K562 (cell line): ENCODE data around the gene GNB2. TPM values are rescaled to one million over a fixed set of nuclear protein-coding genes. Genes with fewer than 3 reads are reported as not detected.

Source experiments
- ATAC-seq: fragments of 200-7000 bp; cut with Tn5 transposase; 3 replicates; pipeline ENCODE4 v1.9.1; 2020; ENCODE audit warnings: moderate library complexity
- BruUV-seq: library from RNA; stranded (reverse); fragments of 400-500 nt; replicated peaks from 2 replicates; lab custom pipeline; 2021; lab: Mats Ljungman, UMichigan
- CTCF ChIA-PET: fragments of 300-600 bp; formaldehyde crosslinking; extraction: SDS; loops from one replicate; lab custom pipeline; 2021; ENCODE audit warnings: low intra/inter-chr PET ratio; lab: Yijun Ruan, JAX
- POLR2A ChIA-PET: fragments of 300-600, 350-650 bp; sonication (Branson Sonifier 250); formaldehyde crosslinking; extraction: SDS; loops from one replicate; lab custom pipeline; 2021; ENCODE audit warnings: antibody characterized with exemption, inconsistent platforms; lab: Yijun Ruan, JAX
- DNase-seq, 4 experiments: peaks; one replicate each; pipeline versions ENCODE4 v3.0.0 to v3.0.0-alpha.2; 2011 to 2018; ENCODE audit warnings: low spot score in 3 of 4, mixed read lengths in 3 of 4; ENCODE audit errors: extremely low read depth in 1 of 4
- FAIRE-seq: peaks from 2 replicates; lab custom pipeline; 2011; peaks lifted over from hg19 to GRCh38; lab: Jason Lieb, UNC
- H2AFZ ChIP-seq: 2 replicates; pipeline ENCODE4 v1.6.0; 2011; ENCODE audit warnings: low read depth, low read length, control low read depth, inconsistent platforms
- H3K27ac ChIP-seq: fragments of 200-600 bp; 3 replicates; pipeline ENCODE4 v1.8.0; 2011; ENCODE audit warnings: low read depth, mild to moderate bottlenecking, control low read depth, inconsistent platforms, low read length, moderate library complexity, mixed read lengths; ENCODE audit errors: extremely low read depth
- H3K27me3 ChIP-seq, 2 experiments: fragments of 300-600 bp in 1 of 2; 2 replicates in 1 of 2; 3 replicates in 1 of 2; pipeline versions ENCODE4 v1.6.0 to v1.8.0; 2011; ENCODE audit warnings: inconsistent platforms in 2 of 2, low read length in 2 of 2, mild to moderate bottlenecking in 1 of 2, mixed read lengths in 1 of 2, moderate library complexity in 1 of 2; ENCODE audit not compliant: control insufficient read depth in 2 of 2, insufficient read depth in 2 of 2
- H3K36me3 ChIP-seq: fragments of 300-600 bp; 3 replicates; pipeline ENCODE4 v1.8.0; 2011; ENCODE audit warnings: mild to moderate bottlenecking, low read length, inconsistent platforms; ENCODE audit not compliant: control insufficient read depth, insufficient read depth
- H3K4me1 ChIP-seq, 2 experiments: fragments of 200-600 bp in 1 of 2; replicated peaks in 1 of 2; 2 replicates in 1 of 2; 3 replicates in 1 of 2; pipeline versions ENCODE4 v1.5.1 to v1.8.0; 2011; ENCODE audit warnings: inconsistent platforms in 2 of 2, low read length in 2 of 2, mild to moderate bottlenecking in 1 of 2, mixed read lengths in 1 of 2, moderate library complexity in 1 of 2; ENCODE audit not compliant: control insufficient read depth in 2 of 2, insufficient read depth in 2 of 2
- H3K4me2 ChIP-seq: 2 replicates; pipeline ENCODE4 v1.6.1; 2011; ENCODE audit warnings: low read length, control low read depth, inconsistent platforms, mixed read lengths; ENCODE audit not compliant: insufficient read depth
- H3K4me3 ChIP-seq: fragments of 200-600 bp; sonication (generic), shearing (Covaris generic); 2 replicates; pipeline ENCODE4 v1.5.1; 2016; ENCODE audit warnings: control low read depth, inconsistent platforms
- H3K79me2 ChIP-seq: fragments of 200-600 bp; 3 replicates; pipeline ENCODE4 v1.8.0; 2011; ENCODE audit warnings: low read length, inconsistent platforms; ENCODE audit not compliant: control insufficient read depth, insufficient read depth
- H3K9ac ChIP-seq, 2 experiments: 2 replicates each; pipeline versions ENCODE4 v1.6.0 to v1.6.1; 2011; ENCODE audit warnings: low read depth in 2 of 2, low read length in 2 of 2, control low read depth in 1 of 2, inconsistent platforms in 1 of 2, mild to moderate bottlenecking in 1 of 2, mixed read lengths in 1 of 2; ENCODE audit not compliant: insufficient read depth in 1 of 2
- H3K9me1 ChIP-seq: one replicate; pipeline ENCODE4 v1.6.0; 2011; ENCODE audit warnings: inconsistent platforms, mild to moderate bottlenecking, low read length, moderate library complexity; ENCODE audit not compliant: control insufficient read depth, insufficient read depth
- H3K9me3 ChIP-seq: replicated peaks from 2 replicates; pipeline ENCODE4 v1.5.1; 2011; ENCODE audit warnings: low read depth, low read length, inconsistent platforms; ENCODE audit not compliant: control insufficient read depth, insufficient read depth
- H4K20me1 ChIP-seq: replicated peaks from 2 replicates; pipeline ENCODE4 v1.6.1; 2011; ENCODE audit warnings: low read length, inconsistent platforms, mixed read lengths; ENCODE audit not compliant: control insufficient read depth, insufficient read depth
- DNMT1 ChIP-seq: fragments of 450-650 bp; IDR thresholded peaks from 2 replicates; pipeline ENCODE4 v1.6.1; 2016; ENCODE audit warnings: antibody characterized with exemption, mild to moderate bottlenecking
- E2F4 ChIP-seq: sonication (generic); formaldehyde crosslinking; IDR thresholded peaks from 2 replicates; pipeline ENCODE4 v1.8.0; 2022; ENCODE audit warnings: mild to moderate bottlenecking, low read depth, missing genetic modification reagents
- EP300 ChIP-seq: IDR thresholded peaks from 2 replicates; pipeline ENCODE4 v1.6.1; 2012; ENCODE audit warnings: low read length, improper control_type of control experiment
- ETS1 ChIP-seq: conservative IDR thresholded peaks from 2 replicates; pipeline ENCODE4 v1.6.1; 2011; ENCODE audit warnings: low read depth, mild to moderate bottlenecking, low read length; ENCODE audit not compliant: control insufficient read depth
- SIN3A ChIP-seq, 2 experiments: fragments of 150-350 bp in 1 of 2; IDR thresholded peaks; 2 replicates each; pipeline ENCODE4 v1.6.1; 2011 to 2016; ENCODE audit warnings: borderline replicate concordance in 2 of 2, low read depth in 2 of 2, low read length in 2 of 2, mild to moderate bottlenecking in 2 of 2, moderate library complexity in 2 of 2; ENCODE audit not compliant: control insufficient read depth in 1 of 2
- SRF ChIP-seq, 2 experiments: fragments of 250-450, 450-650 bp in 1 of 2; sonication (Bioruptor Pico) in 1 of 2; sonication (generic) in 1 of 2; formaldehyde crosslinking; IDR thresholded peaks; 2 replicates each; pipeline versions ENCODE4 v1.5.0 to v1.5.1; 2020 to 2022; ENCODE audit warnings: mild to moderate bottlenecking in 1 of 2, missing genetic modification reagents in 1 of 2
- ZNF518B ChIP-seq: fragments of 250-450 bp; sonication (Bioruptor Pico); IDR thresholded peaks from 2 replicates; pipeline ENCODE4 v1.5.0; 2021; ENCODE audit warnings: mild to moderate bottlenecking, moderate library complexity
- WGBS: fragments of 100-300 bp; shearing (Covaris generic); methylation state at CpG from one replicate; pipeline ENCODE4 v1.1.6; 2016; ENCODE audit warnings: low coverage, mixed read lengths; ENCODE audit not compliant: insufficient coverage; ENCODE audit errors: missing lambda C conversion rate; 5-methylcytosine and 5-hydroxymethylcytosine counted together
- in situ Hi-C: fragments of 300-500 bp; cut with MboI; formaldehyde crosslinking; loops from 4 replicates; pipeline ENCODE4 v1.15.0; 2018; ENCODE audit warnings: inconsistent platforms, mixed read lengths
- intact Hi-C: fragments of 100-400 bp; cut with micrococcal nuclease; formaldehyde crosslinking; loops from 2 replicates; pipeline ENCODE4 v1.14.2; 2022
- polyA plus RNA-seq, 8 experiments: library from polyadenylated mRNA; depleted of rRNA in 4 of 8; stranded (reverse) in 5 of 8; unstranded in 3 of 8; fragments of >200 nt; fragmentation: Nextera tagmentation in 2 of 8; fragmentation: Illumina TruSeq in 1 of 8; extraction: Ambion mirVana in 2 of 8; extraction: Trizol in 1 of 8; gene quantifications; 2 replicates each; pipeline versions ENCODE4 v1.2.1 to v1.2.3, GENCODE V29; 2011 to 2014; ENCODE audit warnings: inconsistent platforms in 1 of 8, missing spikeins in 1 of 8
- total RNA-seq, 7 experiments: library from RNA; depleted of rRNA in 6 of 7; stranded (reverse); fragments of >200 nt in 6 of 7; fragmentation: Illumina TruSeq in 2 of 7; extraction: Trizol in 2 of 7; gene quantifications; 2 replicates each; pipeline versions ENCODE4 v1.2.1 to v1.2.3, GENCODE V29; 2011 to 2021; ENCODE audit warnings: low replicate concordance in 1 of 7

GNB2 gene
- total and polyA plus RNA-seq, 9 of the 15 experiments (the other 6 are each of a cell fraction or from before 2014, with no cell fraction given): 0.65 to 320 (median 104) TPM

- Histone ChIP-seq H3K4me1 (peaks cover 25 to 50% of the 10 kb centered on the region in 2 experiments), H3K9me3 (no peaks in the 10 kb centered on the region), H2AFZ (peak overlapping the region; percentile 59), H3K4me3 (peak overlapping the region; percentile 55), H3K4me2 (peak overlapping the region; percentile 95), H3K27me3 (no peaks in the 10 kb centered on the region), H3K27ac (peak overlapping the region; percentile 98), H3K9me1 (no peaks in the 10 kb centered on the region), H3K9ac (peak overlapping the region; percentile 92 to 94), H4K20me1 (no peaks in the 10 kb centered on the region), H3K36me3 (peaks cover 5% of the 10 kb centered on the region; the same call in 1 of the 3 replicates), H3K79me2 (peaks cover 48% of the 10 kb centered on the region)
- intact Hi-C loops (loop anchor here (1.0 to 5.0 kb wide), 3 partner anchors 14 to 50 kb away; partner anchors contain the start of genes ACTL6B, GIGYF1 and GNB2), in situ Hi-C loops (no loop called here)
- BruUV-seq: TSS peak; percentile 71
- 2% methylated on average over 10 of the region's 10 CpGs for WGBS
- ChIA-PET POLR2A (interaction anchor here (0.6 to 1.7 kb wide), 4 partner anchors 9 to 41 kb away, joined by 3 to 6 read pairs (median 4); partner anchors contain the start of gene MOSPD3), CTCF (no interaction called here)
- peak; percentile 12 for ATAC-seq
- peak; percentile 74 for FAIRE-seq
- peak; percentile 45 to 71 (median 51) for DNase-seq
- TF ChIP-seq ETS1 (peak; percentile 31; the same call in 1 of the 2 replicates), EP300 (0 out of 2 replicates have a peak, but pooled peaks have one; percentile 4), ZNF518B (no peak), DNMT1 (0 out of 2 replicates have a peak, but pooled peaks have one; percentile 7), SRF (CRISPR knock-in tag; IDR thresholded peaks at IDR 0.05) (no peak), SIN3A (IDR thresholded peaks at IDR 0.05; ENCODE audit: borderline replicate concordance in 2 of 2, control insufficient read depth in 1 of 2, low read depth in 2 of 2, low read length in 2 of 2) (peak; percentile 10 to 61; a peak in 2 of 4 replicates), E2F4 (0 out of 2 replicates have a peak, but pooled peaks have one; percentile 29)
Measured at GRCh38 chr7:100641860-100642533, 31.5 kb upstream of the GNB2 start.
